GM19455 (cell line): ENCODE measurements around the gene NTMT1.

Experiments
- ATAC-seq: cut with Tn5 transposase; IDR thresholded peaks from one replicate; pipeline ENCODE4 v1.9.1; 2021; ENCODE audit not compliant: unreplicated experiment

NTMT1 gene

DNA sequence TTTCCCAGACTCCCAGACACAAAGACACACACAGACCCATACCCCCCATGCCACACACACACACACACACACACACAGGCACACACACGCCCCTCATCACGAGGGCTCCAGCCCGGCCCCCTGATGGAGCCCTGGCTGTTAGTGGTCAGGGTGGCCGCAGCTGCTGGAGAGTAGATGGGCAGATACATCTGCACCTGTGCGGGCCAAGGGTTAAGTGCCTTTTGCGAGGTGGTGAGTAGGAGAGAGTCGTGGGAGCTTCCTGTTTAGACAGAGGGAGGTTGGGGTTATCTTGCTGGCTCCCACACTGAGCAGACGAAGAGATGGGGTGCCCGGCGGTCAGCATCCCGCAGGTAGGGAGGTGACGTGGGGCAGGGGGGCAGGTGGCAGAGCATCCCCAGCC lies 47.6 kb downstream of the NTMT1 start:
- ATAC-seq: no peak

DNA sequence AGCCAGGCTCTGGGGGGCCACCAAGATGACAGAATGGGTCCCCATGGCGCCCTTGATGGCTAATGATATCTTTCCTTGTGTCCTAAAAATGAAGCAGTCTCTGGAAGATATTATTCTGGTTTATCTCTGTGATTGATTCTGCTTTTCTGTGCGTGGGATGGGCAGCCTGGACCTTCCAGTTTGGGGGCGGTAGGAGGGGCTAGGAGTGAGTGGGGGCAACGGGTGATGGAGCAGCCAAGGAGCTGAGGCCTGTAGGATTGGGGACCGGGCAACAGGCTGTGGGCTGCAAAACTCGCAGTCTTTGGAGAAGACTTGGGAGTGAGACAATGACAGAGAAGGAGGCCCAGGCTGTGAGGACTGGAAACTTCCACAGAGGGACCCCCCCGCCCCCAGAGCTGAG lies 48.3 kb downstream of the NTMT1 start:
- no peak for ATAC-seq

DNA sequence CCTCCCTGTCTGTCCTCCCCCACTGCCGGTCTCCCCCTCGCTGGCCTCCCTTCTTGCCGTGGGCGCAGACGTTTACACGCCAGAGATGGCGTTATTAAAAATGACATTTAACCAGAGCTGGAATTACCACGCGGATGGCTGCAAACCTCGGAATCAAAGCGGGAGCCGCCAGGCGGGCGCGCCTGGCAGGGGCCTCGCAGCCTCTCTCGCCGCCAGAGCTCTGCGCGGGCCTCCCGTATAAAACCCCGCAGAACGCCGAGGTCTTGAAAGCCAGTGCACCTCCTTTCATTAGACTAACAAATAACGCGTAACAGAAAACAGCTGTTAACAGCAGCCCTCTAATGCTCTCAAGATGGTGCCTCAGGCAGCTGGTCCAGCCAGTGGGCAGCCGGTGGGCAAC lies 49.7 kb downstream of the NTMT1 start:
- ATAC-seq: no peak

DNA sequence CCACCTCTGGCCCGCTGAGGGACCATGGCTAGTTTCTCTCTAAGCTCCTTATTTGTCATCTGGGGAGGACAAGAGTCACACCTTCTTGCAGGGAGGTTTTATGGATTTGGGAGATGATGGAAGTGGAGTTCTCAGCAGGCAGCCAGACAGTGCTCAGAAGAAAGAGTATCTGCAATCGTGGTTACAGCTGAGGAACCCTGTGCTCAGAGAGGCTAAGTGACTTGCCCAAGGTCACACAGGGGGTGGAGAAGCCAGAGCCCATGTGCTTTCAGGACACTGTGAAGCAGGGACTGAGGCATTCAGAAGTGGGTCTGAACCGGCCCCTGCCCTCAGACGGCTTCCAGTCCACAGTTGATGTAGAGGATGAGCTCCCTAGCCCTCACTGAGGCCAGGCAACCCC lies 50.3 kb downstream of the NTMT1 start:
- no peak for ATAC-seq

DNA sequence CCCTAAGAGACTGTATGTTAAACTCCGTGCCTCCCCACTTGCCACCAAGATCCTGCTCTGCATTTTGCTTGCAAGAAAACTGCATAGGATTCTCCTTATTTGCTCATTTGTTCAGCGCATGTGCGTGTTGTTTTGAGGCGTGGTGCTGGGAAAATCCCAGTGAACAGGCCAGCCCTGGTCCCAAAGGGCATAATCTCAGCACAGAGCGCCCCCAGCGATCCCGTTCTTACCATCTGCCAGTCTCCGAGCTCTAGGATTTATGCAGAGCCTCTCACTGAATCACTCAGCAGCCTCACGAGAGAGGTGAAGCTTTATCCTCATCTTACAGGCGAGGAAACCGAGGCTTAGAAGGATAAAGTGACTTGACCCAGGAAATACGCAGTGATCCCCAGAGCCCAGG lies 51.0 kb downstream of the NTMT1 start:
- ATAC-seq: no peak

DNA sequence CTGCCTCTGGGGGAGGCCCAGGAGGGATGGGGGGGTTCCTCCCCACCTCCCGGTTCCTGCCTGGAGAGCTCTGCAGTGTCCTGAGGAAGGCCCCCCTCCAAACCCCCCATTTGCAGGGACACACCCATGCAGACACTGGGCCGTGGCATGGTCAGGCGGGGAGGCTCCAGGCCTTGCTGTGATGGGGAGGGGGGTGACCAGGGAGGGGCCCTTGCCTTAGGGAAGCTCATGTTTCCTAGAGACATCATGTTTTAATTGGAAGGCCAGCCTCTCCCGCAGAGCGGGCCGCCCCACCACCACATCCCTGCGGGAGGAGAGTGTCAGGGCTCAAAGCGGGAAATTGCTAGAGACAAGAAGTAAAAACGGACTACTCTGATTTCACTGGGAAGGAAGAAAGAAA lies 51.5 kb downstream of the NTMT1 start:
- ATAC-seq: no peak

DNA sequence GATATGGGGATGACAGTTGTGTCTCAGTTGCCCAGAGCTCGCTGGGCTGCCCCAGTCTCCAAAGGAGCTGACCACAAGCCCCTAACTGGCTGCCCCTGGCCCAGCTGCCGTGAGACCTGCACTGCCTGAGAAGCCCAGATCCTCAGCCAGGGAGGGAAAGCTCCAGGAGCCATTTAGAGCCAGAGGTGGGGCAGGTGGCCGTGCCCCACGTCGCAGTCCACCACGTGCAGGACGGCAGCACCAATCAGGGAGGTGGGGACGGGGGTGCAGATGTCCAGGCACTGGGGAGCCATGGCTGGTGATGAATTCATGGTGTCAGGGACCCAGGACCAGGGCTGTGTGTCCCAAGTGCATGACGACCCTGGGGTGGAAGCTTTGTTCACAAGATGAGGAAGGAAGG lies 52.9 kb downstream of the NTMT1 start:
- ATAC-seq: no peak

DNA sequence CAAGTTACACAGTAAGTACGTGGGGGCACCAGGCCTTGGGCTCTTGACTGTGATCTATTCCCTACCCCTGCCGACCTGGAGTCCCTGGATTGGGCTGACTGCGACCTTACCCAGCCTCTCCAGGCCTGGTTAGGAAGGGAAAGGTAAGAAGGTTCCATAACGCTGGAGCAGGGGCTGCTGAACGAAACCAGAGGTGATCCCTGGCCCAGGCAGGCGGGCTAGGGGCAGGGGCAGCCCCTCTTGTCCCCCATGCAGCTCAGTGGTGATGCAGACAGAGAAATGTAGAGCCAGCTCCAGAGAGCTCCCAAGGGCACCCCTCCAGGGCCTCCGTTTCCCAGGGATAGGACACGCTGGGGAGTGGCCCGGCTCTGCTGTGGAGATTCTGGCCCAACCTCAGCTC lies 53.6 kb downstream of the NTMT1 start:
- ATAC-seq: no peak

DNA sequence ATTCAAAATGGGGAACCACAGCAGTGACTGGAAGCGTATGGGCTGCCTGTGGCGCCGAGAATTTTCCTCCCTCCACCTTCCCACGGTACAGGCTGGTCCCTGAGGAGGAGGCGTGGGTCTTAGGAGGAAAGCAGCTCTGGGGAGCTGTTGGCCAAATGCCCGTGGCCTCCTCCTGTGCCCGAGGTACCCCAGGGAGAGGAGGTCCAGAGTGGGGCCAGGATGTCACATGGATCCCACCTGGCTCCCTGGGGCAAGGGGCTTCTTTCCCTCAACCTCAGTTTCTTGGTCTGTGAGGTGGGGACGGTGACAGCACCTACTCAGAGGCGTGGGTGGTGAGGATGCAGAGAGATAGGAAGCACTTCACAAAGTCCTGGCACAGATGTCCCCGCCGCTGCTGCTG lies 56.0 kb downstream of the NTMT1 start:
- no peak for ATAC-seq

DNA sequence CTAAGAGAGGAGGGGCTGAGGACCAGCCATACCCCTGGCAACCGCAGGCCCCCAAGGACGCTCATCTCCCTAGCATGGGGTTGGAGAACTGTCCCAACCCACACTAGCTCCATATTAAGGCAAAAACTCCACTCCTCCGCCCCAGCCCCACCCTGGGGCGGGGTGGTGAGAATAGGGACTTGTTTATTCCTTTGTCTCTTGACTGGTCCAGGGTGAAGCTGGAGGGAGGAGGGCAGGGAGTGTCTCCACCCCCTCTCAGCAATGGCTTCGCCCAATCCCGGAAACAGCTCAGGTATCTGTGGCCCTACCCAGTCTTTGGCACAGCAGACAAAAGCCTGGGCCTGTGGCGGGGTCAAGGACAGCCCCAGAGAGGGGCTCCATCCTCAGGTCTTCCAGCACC lies 56.4 kb downstream of the NTMT1 start:
- ATAC-seq: no peak

DNA sequence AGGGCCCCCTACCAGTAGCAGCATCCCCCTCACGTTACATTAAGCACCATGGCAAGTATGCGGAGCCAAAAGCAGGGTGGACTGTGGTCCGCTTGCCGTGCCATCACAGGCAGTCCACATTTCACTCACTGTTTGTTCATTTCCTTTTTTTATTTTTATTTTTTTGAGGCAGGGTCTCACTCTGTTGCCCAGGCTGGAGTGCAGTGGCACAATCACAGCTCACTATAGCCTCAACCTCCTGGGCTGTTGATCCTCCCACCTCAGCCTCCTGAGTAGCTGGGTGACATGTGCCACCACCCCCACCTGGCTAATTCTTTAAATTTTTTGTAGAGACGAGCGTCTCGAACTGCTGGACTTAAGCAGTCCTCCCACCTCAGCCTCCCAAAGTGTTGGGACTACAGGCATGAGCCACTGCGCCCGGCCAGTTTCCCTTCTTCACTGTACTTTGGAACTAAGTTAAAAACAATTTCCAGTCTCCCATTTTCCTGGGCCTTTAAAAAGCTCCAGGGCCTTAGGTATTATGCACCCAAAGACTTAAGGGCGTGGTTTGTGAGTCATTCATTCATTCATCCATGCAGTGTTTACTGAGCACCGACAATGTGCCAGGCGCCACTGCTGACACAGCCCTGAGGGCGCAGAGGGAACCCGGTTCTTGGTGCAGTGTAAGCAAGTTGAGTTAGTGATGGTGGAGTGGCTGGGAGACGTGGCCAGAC lies 59.4 kb downstream of the NTMT1 start:
- ATAC-seq: no peak
